C4-2B (cell line): ENCODE measurements around the gene MCRIP1.

ENCODE experiments used
- H3K27ac ChIP-seq: fragments of 450-650 bp; 2 replicates; pipeline ENCODE4 v1.5.1; 2017
- CTCF ChIP-seq: fragments of 450-650 bp; conservative IDR thresholded peaks from 2 replicates; pipeline ENCODE4 v1.5.1; 2017; ENCODE audit warnings: mild to moderate bottlenecking
- ZFX ChIP-seq: fragments of 450-650 bp; IDR thresholded peaks from 2 replicates; pipeline ENCODE4 v1.6.1; 2017

Gene MCRIP1

GRCh38 chr17:81865733-81866439, 32.8 kb upstream of the MCRIP1 start:
- peak overlapping the region; percentile 100 for H3K27ac ChIP-seq

GRCh38 chr17:81865358-81865732, 32.3 kb upstream of the MCRIP1 start:
- H3K27ac ChIP-seq = peak overlapping the region; percentile 100
- TF ChIP-seq CTCF = no peak
- no peak for TF ChIP-seq ZFX

More at GRCh38 chr17:81865733-81866439, 32.8 kb upstream of the MCRIP1 start:
- TF ChIP-seq ZFX (no peak), CTCF (no peak)

- TF ChIP-seq CTCF (no peak), ZFX (no peak)
Measured at GRCh38 chr17:81863833-81864768, 31.0 kb upstream of the MCRIP1 start.

GRCh38 chr17:81863123-81863675, 30.1 kb upstream of the MCRIP1 start:
- TF ChIP-seq CTCF (no peak), ZFX (no peak)
- H3K27ac ChIP-seq = 0 out of 2 replicates have a peak overlapping the region, but pooled peaks have one; percentile 96

More at GRCh38 chr17:81863833-81864768, 31.0 kb upstream of the MCRIP1 start:
- H3K27ac ChIP-seq = peak overlapping the region; percentile 100; the same call in 1 of the 2 replicates

- TF ChIP-seq CTCF (no peak), ZFX (peak; percentile 73)
- peak overlapping the region; percentile 96 for H3K27ac ChIP-seq
Measured at GRCh38 chr17:81860756-81861568, 27.9 kb upstream of the MCRIP1 start.

GRCh38 chr17:81859906-81860755, 27.0 kb upstream of the MCRIP1 start, which contains the start of gene P4HB:
Gene P4HB, minus strand, starts transcription at chr17:81860535. Its CDS starts 64 bp downstream, at chr17:81860471.
- no peak for TF ChIP-seq CTCF
- peak; percentile 84; the same call in 1 of the 2 replicates for TF ChIP-seq ZFX
- H3K27ac ChIP-seq = peak within 1 kb of the TSS; percentile 96
